NCI-H345 (cell line): Measurements from ENCODE around the gene SNRPA1.
A peak's percentile ranks its signal among the peaks of the same experiment; 100 is the strongest.
"Not testable (repeated sequence)": the region's sequence is repeated elsewhere in the genome, so short reads cannot be mapped to it uniquely, and the experiment has no call there.

Experiments
- DNase-seq: peaks from one replicate; lab custom pipeline; 2025; lab: John Stamatoyannopoulos, UW

The SNRPA1 gene

DNA sequence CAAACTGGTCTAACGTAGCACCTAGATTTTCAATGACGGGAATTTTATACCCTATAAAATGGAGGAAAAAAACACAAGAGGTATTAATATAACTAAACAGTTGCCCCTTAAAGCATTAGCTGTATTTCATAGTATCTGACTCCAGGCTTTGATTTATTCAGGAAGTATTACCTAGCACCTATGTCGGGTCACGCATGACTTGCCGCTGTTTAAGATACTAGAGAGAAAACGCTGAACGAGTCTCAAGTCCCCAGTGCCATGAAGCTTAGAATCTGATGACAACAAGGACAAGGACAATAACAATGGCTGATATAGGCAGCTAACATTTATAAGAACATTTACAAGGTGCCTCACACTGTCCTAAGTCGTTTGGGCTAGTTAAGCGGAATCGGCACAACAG is 1.9 kb downstream of the SNRPA1 start:
- DNase-seq: no peak

- DNase-seq: peak; percentile 27
These were observed 6.0 kb downstream of the SNRPA1 start for GRCh38 chr15:101288905-101289513.

DNA sequence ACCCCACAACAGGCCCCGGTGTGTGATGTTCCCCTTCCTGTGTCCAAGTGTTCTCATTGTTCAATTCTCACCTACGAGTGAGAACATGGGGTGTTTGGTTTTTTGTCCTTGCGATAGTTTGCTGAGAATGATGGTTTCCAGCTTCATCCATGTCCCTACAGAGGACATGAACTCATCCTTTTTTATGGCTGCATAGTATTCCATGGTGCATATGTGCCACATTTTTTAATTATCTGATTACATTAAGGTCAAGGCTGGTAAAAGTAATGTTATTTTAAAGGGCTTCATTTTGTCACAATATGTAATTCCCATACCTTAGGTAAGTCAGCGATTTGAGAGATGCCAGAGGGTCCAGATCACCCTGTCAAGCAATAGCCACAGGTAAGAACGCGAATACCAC is 7.7 kb downstream of the SNRPA1 start:
- not testable (repeated sequence) for DNase-seq

DNA sequence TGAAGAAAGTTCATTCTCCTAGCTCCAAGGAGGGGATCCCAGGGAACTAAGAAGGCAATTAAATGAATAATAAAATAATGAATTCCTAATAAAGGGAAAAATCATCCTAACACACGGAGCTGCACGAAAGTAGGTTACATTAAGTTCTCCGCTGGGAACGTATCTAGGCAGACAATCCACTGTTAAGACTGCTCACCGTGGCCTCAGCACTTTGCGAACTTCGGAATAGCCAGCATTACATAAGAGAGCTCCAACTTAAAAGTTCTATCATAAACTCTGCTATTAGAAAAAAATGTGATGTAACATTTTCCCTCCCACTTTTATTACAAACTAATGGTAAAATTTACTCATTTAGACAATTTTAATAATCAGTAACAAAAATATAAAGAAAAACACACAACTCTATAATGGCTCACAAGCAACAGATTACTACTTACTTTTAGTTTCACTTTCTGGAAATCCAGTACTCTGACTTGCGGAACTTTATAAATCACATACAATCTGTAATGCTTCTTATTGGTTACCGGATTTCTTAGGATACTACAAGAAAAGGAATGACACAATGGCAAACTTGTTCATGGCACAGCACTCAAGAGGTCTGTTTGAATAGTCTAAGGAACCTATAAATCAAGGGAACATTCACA is 8.5 kb downstream of the SNRPA1 start:
- DNase-seq: no peak

- DNase-seq: no peak
These were observed 11.1 kb downstream of the SNRPA1 start for GRCh38 chr15:101283931-101284330.

GRCh38 chr15:101280007-101280406 is 15.0 kb downstream of the SNRPA1 start:
- DNase-seq: no peak

GRCh38 chr15:101277943-101278564 is 17.0 kb downstream of the SNRPA1 start:
- no peak for DNase-seq

- DNase-seq: peak; percentile 88
These were observed 17.8 kb downstream of the SNRPA1 start, which contains the start of gene SELENOS for GRCh38 chr15:101277038-101277822. Gene SELENOS (minus strand): TSS chr15:101277485. CDS start chr15:101277417, 68 bp downstream.

GRCh38 chr15:101276501-101277037 is 18.5 kb downstream of the SNRPA1 start:
- no peak for DNase-seq

DNA sequence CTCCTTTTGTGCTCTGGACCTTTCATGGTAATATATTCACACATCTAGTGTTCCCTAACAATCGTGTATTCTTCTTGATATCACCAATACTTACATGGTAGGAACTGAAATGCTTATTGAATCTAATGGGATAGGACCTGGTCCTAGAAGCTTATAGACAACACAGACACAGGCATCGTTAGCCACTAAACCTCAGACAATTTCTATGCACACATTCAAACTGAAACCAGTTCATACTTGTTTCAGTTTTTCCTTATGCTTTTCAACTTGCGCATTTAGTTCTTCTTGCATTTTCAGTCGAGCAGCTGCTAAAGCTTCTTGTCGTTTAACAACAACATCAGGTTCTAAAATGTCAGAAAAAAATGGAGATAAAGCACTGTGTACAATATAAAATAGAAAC is 20.0 kb downstream of the SNRPA1 start:
- DNase-seq: no peak

DNA sequence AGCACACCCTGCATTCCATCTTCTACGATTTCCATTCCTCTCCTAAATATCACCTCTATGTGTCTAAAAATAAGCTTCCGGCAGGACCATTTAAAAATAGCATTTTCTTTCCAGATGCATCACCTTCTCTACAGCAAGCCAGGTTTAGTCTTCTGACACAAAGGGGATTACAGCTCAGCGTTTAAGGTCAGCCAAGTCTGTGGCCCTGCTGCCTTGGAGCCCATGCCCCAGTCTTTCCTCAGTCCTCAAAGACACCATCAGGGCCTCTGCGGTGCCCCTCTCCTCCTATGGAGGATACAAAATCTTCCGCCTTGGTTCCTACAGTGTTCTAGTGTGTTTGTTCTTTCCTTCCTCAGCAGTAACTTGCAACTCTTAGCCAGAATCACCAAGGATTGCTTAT is 21.5 kb downstream of the SNRPA1 start:
- DNase-seq: no peak

DNA sequence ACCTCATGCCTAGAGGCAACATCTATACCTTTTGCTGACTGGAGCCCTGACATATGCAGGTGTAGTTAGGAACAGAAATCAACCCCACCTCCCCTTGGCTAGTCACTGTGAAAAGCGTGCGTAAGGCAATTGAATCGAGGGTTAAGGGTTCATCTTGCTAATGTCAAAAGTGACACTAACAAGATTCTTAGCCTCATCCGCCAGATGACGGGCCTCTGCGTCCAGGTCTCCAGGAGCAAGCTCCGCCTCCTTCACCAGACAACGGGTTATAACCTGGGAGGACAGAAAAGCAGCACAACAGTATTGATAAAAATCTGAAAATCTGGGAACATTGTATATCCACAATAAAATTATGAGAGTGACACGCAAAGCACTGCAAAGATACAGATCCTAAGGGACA is 22.5 kb downstream of the SNRPA1 start:
- no peak for DNase-seq

- no peak for DNase-seq
These were observed 25.4 kb downstream of the SNRPA1 start for GRCh38 chr15:101269479-101270223.

- no peak for DNase-seq
These were observed 27.5 kb downstream of the SNRPA1 start for GRCh38 chr15:101267320-101268104.

- no peak for DNase-seq
These were observed 28.3 kb downstream of the SNRPA1 start for GRCh38 chr15:101266787-101267186.

- no peak for DNase-seq
These were observed 29.0 kb downstream of the SNRPA1 start for GRCh38 chr15:101266034-101266433.

DNA sequence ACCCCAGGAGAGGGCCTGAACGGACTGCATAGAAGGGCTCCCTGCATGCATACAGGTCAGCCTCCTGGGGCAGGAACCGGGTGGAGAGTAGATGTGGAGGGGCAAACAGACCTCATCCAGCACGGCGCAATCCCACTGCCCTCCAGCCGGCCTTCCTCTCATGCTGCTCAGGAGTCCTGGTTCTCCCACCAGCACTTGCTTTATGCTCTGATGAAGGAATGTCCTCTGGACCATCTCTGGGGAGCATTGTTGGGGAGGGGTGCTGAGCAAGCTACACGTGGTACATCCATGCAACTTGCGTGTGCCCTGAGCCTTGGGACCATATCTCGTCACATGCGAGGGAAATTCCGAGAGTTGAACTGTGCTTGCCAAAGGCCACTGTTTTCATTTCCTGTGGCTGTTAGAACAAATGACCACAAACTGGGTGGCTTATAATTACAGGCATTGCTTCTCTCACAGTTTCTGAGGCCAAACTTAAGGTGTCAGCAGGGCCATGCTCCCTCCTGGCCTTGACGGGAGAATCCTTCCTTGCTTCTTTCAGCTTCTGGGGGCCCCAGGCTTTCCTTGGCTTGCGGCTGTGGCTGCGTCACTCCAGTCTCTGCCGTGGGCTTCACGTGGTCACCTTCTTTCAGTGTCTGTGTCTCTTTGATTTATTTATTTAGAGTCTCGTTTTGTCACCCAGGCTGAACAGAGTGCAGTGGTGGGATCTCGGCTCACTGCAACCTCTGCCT is 30.0 kb downstream of the SNRPA1 start:
- DNase-seq: no peak

GRCh38 chr15:101264011-101264410 is 31.0 kb downstream of the SNRPA1 start:
- DNase-seq: no peak

DNA sequence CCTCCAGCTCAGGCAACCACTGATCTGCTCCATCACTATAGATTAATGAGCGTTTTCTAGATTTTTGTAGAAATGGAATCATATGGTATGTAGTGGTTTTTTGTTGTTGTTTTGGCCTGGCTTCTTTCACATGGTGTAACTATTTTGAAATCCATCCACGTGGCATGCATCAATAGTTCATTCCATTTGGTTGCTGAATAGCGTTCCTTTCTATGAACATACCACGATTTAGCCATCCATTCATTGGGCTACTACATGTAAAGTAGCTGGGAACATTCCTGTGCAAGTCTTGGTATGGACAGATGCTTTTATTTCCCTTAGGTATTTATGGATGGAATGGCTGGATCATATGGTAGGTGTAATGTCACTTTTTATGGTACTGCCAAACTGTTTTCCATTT is 32.5 kb downstream of the SNRPA1 start:
- DNase-seq: no peak
